Keratinocyte (primary cell): ENCODE data around the gene MAD1L1. TPM values are rescaled to one million over a fixed set of nuclear protein-coding genes. Genes with fewer than 3 reads are reported as not detected.

Experiments
- DNase-seq: peaks from one replicate; pipeline ENCODE4 v3.0.0-alpha.2; 2011; ENCODE audit warnings: low read depth, missing footprints, low spot score
- FAIRE-seq: peaks from 2 replicates; lab custom pipeline; 2011; peaks lifted over from hg19 to GRCh38; lab: Jason Lieb, UNC
- H2AFZ ChIP-seq: 2 replicates; pipeline ENCODE4 v1.6.0; 2012; ENCODE audit warnings: low read length, control low read depth, inconsistent platforms; ENCODE audit not compliant: control insufficient read depth
- H3K27ac ChIP-seq: 2 replicates; pipeline ENCODE4 v1.5.1; 2011; ENCODE audit warnings: low read length; ENCODE audit not compliant: control insufficient read depth, insufficient read depth
- H3K27me3 ChIP-seq: 3 replicates; pipeline ENCODE4 v1.6.0; 2011; ENCODE audit warnings: low read length; ENCODE audit not compliant: control insufficient read depth, insufficient read depth; ENCODE audit errors: extremely low read depth
- H3K36me3 ChIP-seq, 2 experiments: 2 replicates in 1 of 2; 3 replicates in 1 of 2; pipeline ENCODE4 v1.5.1; 2011; ENCODE audit warnings: low read length in 2 of 2, mild to moderate bottlenecking in 1 of 2; ENCODE audit not compliant: control insufficient read depth in 2 of 2, insufficient read depth in 2 of 2; ENCODE audit errors: extremely low read depth in 1 of 2
- H3K4me1 ChIP-seq: 3 replicates; pipeline ENCODE4 v1.5.1; 2011; ENCODE audit warnings: low read length; ENCODE audit not compliant: control insufficient read depth, insufficient read depth; ENCODE audit errors: extremely low read depth
- H3K4me2 ChIP-seq: 3 replicates; pipeline ENCODE4 v1.6.0; 2011; ENCODE audit warnings: low read depth, low read length; ENCODE audit not compliant: control insufficient read depth, insufficient read depth; ENCODE audit errors: extremely low read depth
- H3K4me3 ChIP-seq, 3 experiments: fragments of 200-600 bp in 1 of 3; sonication (generic) in 1 of 3; 2 replicates in 2 of 3; 3 replicates in 1 of 3; pipeline ENCODE4 v1.5.1; 2011 to 2016; ENCODE audit warnings: low read length in 3 of 3, mild to moderate bottlenecking in 3 of 3, control low read depth in 2 of 3, inconsistent platforms in 1 of 3, low read depth in 1 of 3, mixed read lengths in 1 of 3, mixed run types in 1 of 3, moderate library complexity in 1 of 3; ENCODE audit not compliant: control insufficient read depth in 2 of 3, insufficient read depth in 2 of 3; ENCODE audit errors: extremely low read depth in 1 of 3
- H3K79me2 ChIP-seq: 2 replicates; pipeline ENCODE4 v1.6.0; 2012; ENCODE audit warnings: low read length; ENCODE audit not compliant: control insufficient read depth, insufficient read depth
- H3K9ac ChIP-seq: 3 replicates; pipeline ENCODE4 v1.6.0; 2011; ENCODE audit warnings: low read length; ENCODE audit not compliant: control insufficient read depth, insufficient read depth; ENCODE audit errors: extremely low read depth
- H3K9me1 ChIP-seq: 3 replicates; pipeline ENCODE4 v1.6.0; 2011; ENCODE audit warnings: low read length; ENCODE audit not compliant: control insufficient read depth, insufficient read depth; ENCODE audit errors: extremely low read depth
- H3K9me3 ChIP-seq: 2 replicates; pipeline ENCODE4 v1.5.1; 2012; ENCODE audit warnings: low read depth, low read length; ENCODE audit not compliant: control insufficient read depth
- H4K20me1 ChIP-seq: 3 replicates; pipeline ENCODE4 v1.6.0; 2011; ENCODE audit warnings: low read length; ENCODE audit not compliant: control insufficient read depth, insufficient read depth; ENCODE audit errors: extremely low read depth
- EZH2 ChIP-seq: IDR thresholded peaks from one replicate; pipeline ENCODE4 v1.6.1; 2012; ENCODE audit warnings: inconsistent platforms, mild to moderate bottlenecking, low read length, moderate library complexity
- dilution Hi-C: fragments of 300-500 bp; cut with MboI; formaldehyde crosslinking; loops from one replicate; pipeline ENCODE4 v1.7.0; 2020; ENCODE audit warnings: low sequenced_read_pairs; ENCODE audit not compliant: extremely low pct_ligation_motif_present
- polyA plus RNA-seq, 5 experiments: library from polyadenylated mRNA; depleted of rRNA in 3 of 5; stranded (reverse) in 3 of 5; stranded (forward) in 1 of 5; unstranded in 1 of 5; fragments of >200 nt; gene quantifications; 1 replicate in 1 of 5; 2 replicates in 3 of 5; 3 replicates in 1 of 5; pipeline versions ENCODE4 v1.2.1 to v1.2.3, GENCODE V29; 2011 to 2012; ENCODE audit warnings: missing spikeins in 2 of 5, low read depth in 1 of 5, low replicate concordance in 1 of 5
- TF ChIP-seq, protein P1 (sequence below), 3 experiments: IDR thresholded peaks in 1 of 3; conservative IDR thresholded peaks in 1 of 3; optimal IDR thresholded peaks in 1 of 3; 2 replicates in 2 of 3; 3 replicates in 1 of 3; pipeline versions ENCODE3 to v1.5.1; 2011; ENCODE audit warnings: low read length in 3 of 3, mild to moderate bottlenecking in 3 of 3, moderate library complexity in 2 of 3, control low read depth in 1 of 3, inconsistent platforms in 1 of 3; ENCODE audit not compliant: insufficient read depth in 2 of 3; ENCODE audit errors: extremely low read depth in 1 of 3

The MAD1L1 gene
- polyA plus RNA-seq, 1 donor (not counting 4 experiments of a cell fraction or from before 2014, with no cell fraction given), result 18.0 TPM

- Histone ChIP-seq H2AFZ (no peak overlapping the region), H3K27ac (no peak overlapping the region)
- no peak for FAIRE-seq
These were observed 337.7 kb downstream of the MAD1L1 start for GRCh38 chr7:1894906-1895663.

GRCh38 chr7:1894313-1894900 is 338.3 kb downstream of the MAD1L1 start:
- peaks cover 5 to 12% of the 10 kb centered on the region in 2 experiments for H3K36me3 ChIP-seq
- no peak overlapping the region for H3K4me2 ChIP-seq
- H3K4me3 ChIP-seq, result no peak overlapping the region
- H3K4me1 ChIP-seq, result no peaks in the 10 kb centered on the region
- no peak overlapping the region for H3K27ac ChIP-seq
- H3K9me3 ChIP-seq, result no peaks in the 10 kb centered on the region
- DNase-seq (no peak), FAIRE-seq (no peak)
- dilution Hi-C loops, result no loop called here
- TF ChIP-seq, protein P1, sequence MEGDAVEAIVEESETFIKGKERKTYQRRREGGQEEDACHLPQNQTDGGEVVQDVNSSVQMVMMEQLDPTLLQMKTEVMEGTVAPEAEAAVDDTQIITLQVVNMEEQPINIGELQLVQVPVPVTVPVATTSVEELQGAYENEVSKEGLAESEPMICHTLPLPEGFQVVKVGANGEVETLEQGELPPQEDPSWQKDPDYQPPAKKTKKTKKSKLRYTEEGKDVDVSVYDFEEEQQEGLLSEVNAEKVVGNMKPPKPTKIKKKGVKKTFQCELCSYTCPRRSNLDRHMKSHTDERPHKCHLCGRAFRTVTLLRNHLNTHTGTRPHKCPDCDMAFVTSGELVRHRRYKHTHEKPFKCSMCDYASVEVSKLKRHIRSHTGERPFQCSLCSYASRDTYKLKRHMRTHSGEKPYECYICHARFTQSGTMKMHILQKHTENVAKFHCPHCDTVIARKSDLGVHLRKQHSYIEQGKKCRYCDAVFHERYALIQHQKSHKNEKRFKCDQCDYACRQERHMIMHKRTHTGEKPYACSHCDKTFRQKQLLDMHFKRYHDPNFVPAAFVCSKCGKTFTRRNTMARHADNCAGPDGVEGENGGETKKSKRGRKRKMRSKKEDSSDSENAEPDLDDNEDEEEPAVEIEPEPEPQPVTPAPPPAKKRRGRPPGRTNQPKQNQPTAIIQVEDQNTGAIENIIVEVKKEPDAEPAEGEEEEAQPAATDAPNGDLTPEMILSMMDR (optimal IDR thresholded peaks at IDR 0.05 in 1 of 3, IDR thresholded peaks at IDR 0.05 in 1 of 3, conservative IDR thresholded peaks at IDR 0.05 in 1 of 3; ENCODE audit: extremely low read depth in 1 of 3, insufficient read depth in 2 of 3, low read length in 3 of 3), result no peak
- TF ChIP-seq EZH2, result no peak
- H3K27me3 ChIP-seq, result no peaks in the 10 kb centered on the region
- H3K79me2 ChIP-seq, result no peaks in the 10 kb centered on the region
- H3K9ac ChIP-seq, result no peak overlapping the region
- H2AFZ ChIP-seq, result no peak overlapping the region
- no peaks in the 10 kb centered on the region for H4K20me1 ChIP-seq
- no peaks in the 10 kb centered on the region for H3K9me1 ChIP-seq

More at GRCh38 chr7:1894906-1895663, 337.7 kb downstream of the MAD1L1 start:
- dilution Hi-C loops, result no loop called here
- TF ChIP-seq, protein P1 (optimal IDR thresholded peaks at IDR 0.05 in 1 of 3, IDR thresholded peaks at IDR 0.05 in 1 of 3, conservative IDR thresholded peaks at IDR 0.05 in 1 of 3; ENCODE audit: extremely low read depth in 1 of 3, insufficient read depth in 2 of 3, low read length in 3 of 3), result no peak
- TF ChIP-seq EZH2, result no peak
- no peaks in the 10 kb centered on the region for H3K9me3 ChIP-seq
- no peak overlapping the region for H3K9ac ChIP-seq
- H3K4me2 ChIP-seq, result no peak overlapping the region
- no peaks in the 10 kb centered on the region for H3K9me1 ChIP-seq
- no peak for DNase-seq
- H3K27me3 ChIP-seq, result no peaks in the 10 kb centered on the region
- no peaks in the 10 kb centered on the region for H3K79me2 ChIP-seq
- no peaks in the 10 kb centered on the region for H3K4me1 ChIP-seq
- H3K36me3 ChIP-seq, result peaks cover 5 to 12% of the 10 kb centered on the region in 2 experiments
- no peak overlapping the region for H3K4me3 ChIP-seq
- H4K20me1 ChIP-seq, result no peaks in the 10 kb centered on the region
